Measurements from ENCODE around the gene DCHS2.

DNA sequence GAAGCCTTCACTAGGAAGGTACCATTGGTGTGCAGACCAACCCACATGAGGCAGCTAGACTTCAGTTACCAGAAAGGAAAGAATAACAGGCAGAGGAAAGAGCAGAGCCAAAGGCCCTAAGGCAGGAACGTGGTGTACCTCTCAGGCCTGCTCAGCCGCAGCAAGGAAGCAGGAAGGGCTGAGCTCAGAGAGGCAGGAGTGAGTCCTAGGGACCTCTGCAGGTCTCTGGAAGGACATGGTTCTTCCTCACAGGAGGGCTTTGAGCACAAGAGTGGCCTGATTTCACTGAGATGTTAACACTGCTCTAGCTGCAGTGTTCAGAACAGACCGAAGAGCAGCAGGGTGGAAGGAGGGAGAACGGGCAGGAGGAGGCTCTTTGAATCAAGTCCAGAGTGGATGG, 124.6 kb downstream of the DCHS2 start:
- TF ChIP-seq CTCF (IDR thresholded peaks at IDR 0.05) (no peak), POLR2A (IDR thresholded peaks at IDR 0.05) (no peak)

Data from esophagus squamous epithelium (tissue), 4 donors.